AG04449 (cell line): ENCODE results near the gene ATP8A2.

Source experiments
- CTCF ChIA-PET: fragments of 350-600 bp; formaldehyde crosslinking; extraction: SDS; loops from one replicate; lab custom pipeline; 2021; ENCODE audit warnings: antibody characterized with exemption; lab: Yijun Ruan, JAX
- POLR2A ChIA-PET: fragments of 400-600, 350-600 bp; formaldehyde crosslinking; extraction: SDS; loops from one replicate; lab custom pipeline; 2020; ENCODE audit warnings: antibody characterized with exemption, inconsistent platforms; lab: Yijun Ruan, JAX
- DNase-seq: peaks from one replicate; pipeline ENCODE4 v3.0.0-alpha.2; 2010; ENCODE audit warnings: low read depth, low spot score
- H3K4me3 ChIP-seq: 2 replicates; pipeline ENCODE4 v1.5.1; 2011; ENCODE audit warnings: low read depth, mild to moderate bottlenecking, control low read depth, low read length
- TF ChIP-seq, protein P1 (sequence below): IDR thresholded peaks from one replicate; pipeline ENCODE4 v1.5.1; 2011; ENCODE audit warnings: mild to moderate bottlenecking, moderate library complexity, low read length, control low read depth, inconsistent platforms; ENCODE audit not compliant: insufficient read depth; ENCODE audit errors: missing control alignments

ATP8A2 gene

GRCh38 chr13:25746131-25746530, 374.4 kb downstream of the ATP8A2 start:
- ChIA-PET POLR2A (no interaction called here), CTCF (no interaction called here)
- no peak overlapping the region for H3K4me3 ChIP-seq
- TF ChIP-seq, protein P1, sequence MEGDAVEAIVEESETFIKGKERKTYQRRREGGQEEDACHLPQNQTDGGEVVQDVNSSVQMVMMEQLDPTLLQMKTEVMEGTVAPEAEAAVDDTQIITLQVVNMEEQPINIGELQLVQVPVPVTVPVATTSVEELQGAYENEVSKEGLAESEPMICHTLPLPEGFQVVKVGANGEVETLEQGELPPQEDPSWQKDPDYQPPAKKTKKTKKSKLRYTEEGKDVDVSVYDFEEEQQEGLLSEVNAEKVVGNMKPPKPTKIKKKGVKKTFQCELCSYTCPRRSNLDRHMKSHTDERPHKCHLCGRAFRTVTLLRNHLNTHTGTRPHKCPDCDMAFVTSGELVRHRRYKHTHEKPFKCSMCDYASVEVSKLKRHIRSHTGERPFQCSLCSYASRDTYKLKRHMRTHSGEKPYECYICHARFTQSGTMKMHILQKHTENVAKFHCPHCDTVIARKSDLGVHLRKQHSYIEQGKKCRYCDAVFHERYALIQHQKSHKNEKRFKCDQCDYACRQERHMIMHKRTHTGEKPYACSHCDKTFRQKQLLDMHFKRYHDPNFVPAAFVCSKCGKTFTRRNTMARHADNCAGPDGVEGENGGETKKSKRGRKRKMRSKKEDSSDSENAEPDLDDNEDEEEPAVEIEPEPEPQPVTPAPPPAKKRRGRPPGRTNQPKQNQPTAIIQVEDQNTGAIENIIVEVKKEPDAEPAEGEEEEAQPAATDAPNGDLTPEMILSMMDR, result no peak
- no peak for DNase-seq

DNA sequence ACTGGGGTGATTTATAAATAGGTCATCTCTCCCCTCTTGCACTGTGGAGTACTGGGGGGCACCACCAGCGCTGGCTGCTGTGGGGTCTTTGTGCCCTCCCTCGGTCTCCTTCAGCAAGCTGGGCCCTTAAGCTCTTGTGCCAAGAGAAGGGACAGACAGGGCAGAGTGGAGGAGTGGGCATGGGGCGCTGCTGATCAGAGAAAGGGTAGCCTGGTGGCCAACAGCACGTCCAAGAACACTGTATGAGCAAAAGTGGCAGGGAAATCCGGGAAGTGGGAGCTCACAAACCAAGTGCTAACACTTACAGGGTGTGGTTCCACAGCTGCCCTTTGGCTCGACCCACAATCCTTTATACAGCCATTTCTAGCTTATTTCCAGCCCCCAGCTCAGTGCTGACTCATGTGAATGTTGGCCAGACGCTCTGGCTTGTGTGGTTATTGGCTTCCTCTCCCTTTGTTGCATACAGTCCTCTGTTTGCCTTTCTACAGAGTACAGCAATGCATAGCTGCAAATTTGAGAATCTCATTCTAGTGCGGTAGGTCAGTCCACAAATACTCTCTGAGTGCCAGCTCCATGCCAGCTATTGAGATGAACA, 381.3 kb downstream of the ATP8A2 start:
- no peak overlapping the region for H3K4me3 ChIP-seq
- CTCF ChIA-PET, result interaction anchor here (1.2 kb wide), 1 partner anchor 10 kb away, joined by 3 read pairs; no protein-coding TSS in a partner anchor
- TF ChIP-seq, protein P1, result no peak
- POLR2A ChIA-PET, result no interaction called here
- no peak for DNase-seq

GRCh38 chr13:25753976-25754375, 382.2 kb downstream of the ATP8A2 start:
- no peak overlapping the region for H3K4me3 ChIP-seq
- TF ChIP-seq, protein P1, result no peak
- no peak for DNase-seq
- ChIA-PET POLR2A (no interaction called here), CTCF (no interaction called here)

DNA sequence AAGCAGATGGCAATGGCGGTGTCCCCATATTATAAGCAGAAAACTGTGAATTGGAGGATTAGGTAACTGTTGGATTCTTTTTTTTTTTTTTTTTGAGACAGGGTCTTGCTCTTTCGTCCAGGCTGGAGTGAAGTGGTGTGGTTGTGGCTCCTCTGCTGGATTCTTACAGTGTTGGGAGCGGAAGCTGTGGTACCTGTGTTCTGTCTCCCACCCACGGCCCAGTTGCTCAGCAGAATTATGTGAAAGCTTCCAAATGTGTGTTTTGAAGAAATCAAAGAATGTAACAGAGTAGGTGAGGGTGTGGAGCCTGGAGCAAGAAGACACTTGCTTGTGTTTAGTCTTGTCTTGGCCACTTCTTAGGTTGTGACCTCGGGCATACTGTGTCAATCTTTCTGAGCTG, 384.5 kb downstream of the ATP8A2 start:
- CTCF ChIA-PET, result no interaction called here
- TF ChIP-seq, protein P1, result no peak
- POLR2A ChIA-PET, result no interaction called here

GRCh38 chr13:25756912-25757311, 385.1 kb downstream of the ATP8A2 start:
- H3K4me3 ChIP-seq, result no peak overlapping the region
- ChIA-PET POLR2A (no interaction called here), CTCF (no interaction called here)
- TF ChIP-seq, protein P1, result no peak
- no peak for DNase-seq

More for the DNA sequence above, 384.5 kb downstream of the ATP8A2 start:
- H3K4me3 ChIP-seq, result no peak overlapping the region
- no peak for DNase-seq

GRCh38 chr13:25761041-25761440, 389.3 kb downstream of the ATP8A2 start:
- POLR2A ChIA-PET, result no interaction called here
- H3K4me3 ChIP-seq, result no peak overlapping the region
- TF ChIP-seq, protein P1, result no peak
- DNase-seq, result no peak
- CTCF ChIA-PET, result no interaction called here
